Stimulated activated CD4-positive, alpha-beta T cell treated with anti-CD3 and anti-CD28 coated beads, Interleukin-1b, Interleukin-23, amount 100 ng/mL, for 4 hours (primary cell): ENCODE measurements around the gene BRINP2.

Experiments
- DNase-seq, 2 donors: peaks; one replicate each; pipeline ENCODE4 v3.0.0-alpha.2; 2020; ENCODE audit warnings: low read depth in 2 of 2

BRINP2 gene

GRCh38 chr1:177165069-177165439 lies 5.7 kb upstream of the BRINP2 start:
- no peak for DNase-seq

- no peak for DNase-seq
Measured at GRCh38 chr1:177171536-177172123, 872 bp downstream of the BRINP2 start.

- no peak for DNase-seq
Measured at GRCh38 chr1:177172272-177172671, 1.5 kb downstream of the BRINP2 start.

- no peak for DNase-seq
Measured at GRCh38 chr1:177172866-177173265, 2.1 kb downstream of the BRINP2 start.

GRCh38 chr1:177173976-177174375 lies 3.2 kb downstream of the BRINP2 start:
- no peak for DNase-seq

- DNase-seq: no peak
Measured at GRCh38 chr1:177174921-177175634, 4.3 kb downstream of the BRINP2 start.

- DNase-seq: no peak
Measured at GRCh38 chr1:177181280-177181630, 10.5 kb downstream of the BRINP2 start.

GRCh38 chr1:177181631-177182291 lies 11.0 kb downstream of the BRINP2 start:
- DNase-seq: peak in 1 of 2 donors; percentile 9

GRCh38 chr1:177183836-177184235 lies 13.1 kb downstream of the BRINP2 start:
- DNase-seq: no peak

- DNase-seq: no peak
Measured at GRCh38 chr1:177185209-177185608, 14.5 kb downstream of the BRINP2 start.

GRCh38 chr1:177186639-177187038 lies 15.9 kb downstream of the BRINP2 start:
- DNase-seq: no peak

GRCh38 chr1:177190308-177190970 lies 19.7 kb downstream of the BRINP2 start:
- no peak for DNase-seq

GRCh38 chr1:177198243-177198642 lies 27.5 kb downstream of the BRINP2 start:
- DNase-seq: no peak

- DNase-seq: no peak
Measured at GRCh38 chr1:177200290-177200689, 29.5 kb downstream of the BRINP2 start.

- no peak for DNase-seq
Measured at GRCh38 chr1:177206831-177207355, 36.1 kb downstream of the BRINP2 start.

- no peak for DNase-seq
Measured at GRCh38 chr1:177208920-177209319, 38.2 kb downstream of the BRINP2 start.

- no peak for DNase-seq
Measured at GRCh38 chr1:177209357-177209756, 38.6 kb downstream of the BRINP2 start.

- DNase-seq: no peak
Measured at GRCh38 chr1:177210071-177210470, 39.3 kb downstream of the BRINP2 start.

GRCh38 chr1:177211231-177211630 lies 40.5 kb downstream of the BRINP2 start:
- no peak for DNase-seq

GRCh38 chr1:177216587-177217202 lies 45.9 kb downstream of the BRINP2 start:
- no peak for DNase-seq

- DNase-seq: no peak
Measured at GRCh38 chr1:177219554-177220458, 49.0 kb downstream of the BRINP2 start.
